DND-41 (cell line): ENCODE measurements around the gene SRSF5.
A peak's percentile ranks its signal among the peaks of the same experiment; 100 is the strongest.

Experiments used
- CTCF ChIP-seq: IDR thresholded peaks from 2 replicates; pipeline ENCODE4 v1.5.1; 2012; ENCODE audit warnings: borderline replicate concordance, low read length, moderate library complexity, mild to moderate bottlenecking; ENCODE audit not compliant: poor library complexity, severe bottlenecking; ENCODE audit errors: extremely low read depth
- EZH2 ChIP-seq: IDR thresholded peaks from 3 replicates; pipeline ENCODE4 v1.6.1; 2012; ENCODE audit warnings: borderline replicate concordance, low read depth, mild to moderate bottlenecking, moderate library complexity, low read length, inconsistent platforms; ENCODE audit not compliant: severe bottlenecking

GRCh38 chr14:69812711-69813110, 45.8 kb downstream of the SRSF5 start:
- TF ChIP-seq CTCF = peak; percentile 28
- no peak for TF ChIP-seq EZH2
